Gastrocnemius medialis (tissue), 4 donors: Measurements from ENCODE around the gene TSEN15.

Experiments
- POLR2A ChIP-seq, 2 donors: fragments of 450-650 bp; IDR thresholded peaks; one replicate each; pipeline ENCODE4 v1.6.1; 2017; ENCODE audit warnings: antibody characterized with exemption in 2 of 2, mild to moderate bottlenecking in 2 of 2, moderate library complexity in 2 of 2
- TF ChIP-seq, protein P1 (sequence below), 5 experiments: fragments of 450-650 bp in 3 of 5; fragments of 200-600 bp in 2 of 5; sonication (generic) in 2 of 5; IDR thresholded peaks in 4 of 5; conservative IDR thresholded peaks in 1 of 5; 1 replicate in 4 of 5; 2 replicates in 1 of 5; pipeline ENCODE4 v1.5.1; 2016 to 2019; ENCODE audit warnings: antibody characterized with exemption in 5 of 5, mild to moderate bottlenecking in 3 of 5, moderate library complexity in 3 of 5

GRCh38 chr1:184018622-184019021 lies 32.9 kb upstream of the TSEN15 start:
- TF ChIP-seq, protein P1, sequence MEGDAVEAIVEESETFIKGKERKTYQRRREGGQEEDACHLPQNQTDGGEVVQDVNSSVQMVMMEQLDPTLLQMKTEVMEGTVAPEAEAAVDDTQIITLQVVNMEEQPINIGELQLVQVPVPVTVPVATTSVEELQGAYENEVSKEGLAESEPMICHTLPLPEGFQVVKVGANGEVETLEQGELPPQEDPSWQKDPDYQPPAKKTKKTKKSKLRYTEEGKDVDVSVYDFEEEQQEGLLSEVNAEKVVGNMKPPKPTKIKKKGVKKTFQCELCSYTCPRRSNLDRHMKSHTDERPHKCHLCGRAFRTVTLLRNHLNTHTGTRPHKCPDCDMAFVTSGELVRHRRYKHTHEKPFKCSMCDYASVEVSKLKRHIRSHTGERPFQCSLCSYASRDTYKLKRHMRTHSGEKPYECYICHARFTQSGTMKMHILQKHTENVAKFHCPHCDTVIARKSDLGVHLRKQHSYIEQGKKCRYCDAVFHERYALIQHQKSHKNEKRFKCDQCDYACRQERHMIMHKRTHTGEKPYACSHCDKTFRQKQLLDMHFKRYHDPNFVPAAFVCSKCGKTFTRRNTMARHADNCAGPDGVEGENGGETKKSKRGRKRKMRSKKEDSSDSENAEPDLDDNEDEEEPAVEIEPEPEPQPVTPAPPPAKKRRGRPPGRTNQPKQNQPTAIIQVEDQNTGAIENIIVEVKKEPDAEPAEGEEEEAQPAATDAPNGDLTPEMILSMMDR (IDR thresholded peaks at IDR 0.05 in 4 of 5, conservative IDR thresholded peaks at IDR 0.05 in 1 of 5): no peak
- TF ChIP-seq POLR2A (IDR thresholded peaks at IDR 0.05): no peak
